Fibroblast of skin of scalp (primary cell): ENCODE data around the gene SRSF2. TPM values are rescaled to one million over a fixed set of nuclear protein-coding genes. Genes with fewer than 3 reads are reported as not detected.
"Not testable (repeated sequence)": the region's sequence is repeated elsewhere in the genome, so short reads cannot be mapped to it uniquely, and the experiment has no call there.

Source experiments
- DNase-seq: peaks from one replicate; pipeline ENCODE4 v3.0.0-alpha.2; 2013
- polyA plus RNA-seq, 2 experiments: library from polyadenylated mRNA; unstranded; fragments of 120-200 nt; gene quantifications; one replicate each; pipeline ENCODE4 v1.2.1, GENCODE V29; 2013; ENCODE audit not compliant: insufficient read length in 2 of 2

Gene SRSF2
- 214 TPM for polyA plus RNA-seq (2013, experiment 1 of 2; ENCODE audit: insufficient read length)
- polyA plus RNA-seq (2013, experiment 2 of 2; ENCODE audit: insufficient read length), result 222 TPM

DNA sequence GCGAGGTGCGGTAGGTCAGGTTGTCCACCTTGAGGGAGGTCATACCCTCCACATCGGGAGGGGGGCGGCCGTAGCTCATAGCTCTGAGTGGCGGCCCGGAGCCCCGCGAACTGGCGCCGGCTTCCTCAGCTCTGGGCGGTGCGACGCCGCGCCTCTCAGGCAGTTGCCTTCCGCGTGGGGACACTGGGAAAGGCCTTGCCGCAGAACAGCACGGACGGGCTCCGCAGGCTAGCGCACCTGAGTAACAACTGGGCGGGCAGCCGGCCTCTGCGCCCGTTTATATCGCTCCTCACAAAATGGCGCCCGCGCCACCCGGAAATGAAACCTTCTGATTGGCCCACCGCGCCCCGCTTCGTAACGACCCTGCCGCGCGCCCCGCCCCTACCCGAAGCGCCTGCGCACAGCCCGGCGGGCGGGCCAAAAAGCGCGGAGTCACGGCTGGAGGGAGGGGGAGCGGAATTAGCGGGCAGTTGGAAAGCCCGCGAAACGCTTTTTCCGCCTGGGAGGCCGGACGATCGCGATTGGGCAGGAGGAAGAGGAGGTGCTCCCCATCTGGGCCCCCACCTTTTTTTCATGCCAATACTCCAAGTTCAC lies at the start of gene SRSF2:
TSS of gene SRSF2 (minus strand) at position 250 of the 594 bp plus-strand sequence. CDS start at position 79, 171 bp downstream.
- peak; percentile 99 for DNase-seq

- no peak for DNase-seq
These were observed 47.8 kb upstream of the SRSF2 start for GRCh38 chr17:76784926-76785325.

GRCh38 chr17:76783146-76783545 lies 46.0 kb upstream of the SRSF2 start:
- DNase-seq, result no peak

DNA sequence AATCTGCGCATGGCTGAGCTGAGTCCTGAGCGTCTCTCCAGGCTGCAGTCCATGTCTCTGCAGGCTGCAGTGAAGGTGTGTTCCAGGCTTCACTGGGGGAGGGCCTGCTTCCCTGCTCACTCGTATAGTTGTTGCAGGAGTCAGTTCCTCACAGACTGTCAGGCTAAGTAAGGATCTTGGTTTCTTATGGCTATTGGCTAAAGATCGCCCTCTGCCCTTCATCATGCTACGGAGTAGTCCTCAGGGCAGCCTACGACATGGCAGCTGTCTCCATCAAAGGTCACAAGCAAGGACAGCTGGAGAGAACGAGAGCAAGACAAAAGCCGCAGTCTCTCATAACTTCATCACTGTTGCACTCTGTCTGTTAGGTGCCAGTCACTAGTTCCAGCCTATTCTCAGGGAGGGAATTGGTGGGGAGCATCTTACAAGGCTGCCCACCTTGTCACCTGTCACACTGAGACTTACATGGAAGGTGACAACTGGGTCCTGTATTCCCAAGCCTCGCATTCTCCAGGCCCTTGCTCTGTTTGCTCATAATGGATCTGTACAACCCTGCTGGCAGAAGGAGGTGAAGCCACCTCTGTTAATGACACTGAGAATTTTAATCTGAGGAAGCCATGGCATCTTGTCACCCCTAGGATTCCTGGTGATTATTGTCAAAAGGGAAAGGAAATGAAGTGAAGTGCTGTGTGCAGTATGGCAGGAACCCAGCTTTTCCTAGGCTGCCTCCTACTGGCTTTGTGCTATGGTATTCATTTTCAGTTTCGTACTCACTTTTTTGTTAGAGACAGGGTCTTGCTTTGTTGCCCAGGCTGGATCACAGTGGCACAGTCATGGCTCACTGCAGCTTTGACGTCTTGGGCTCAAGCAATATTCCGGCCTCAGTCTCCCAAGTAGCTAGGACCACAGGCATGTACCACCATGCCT lies 44.2 kb upstream of the SRSF2 start:
- no peak for DNase-seq

DNA sequence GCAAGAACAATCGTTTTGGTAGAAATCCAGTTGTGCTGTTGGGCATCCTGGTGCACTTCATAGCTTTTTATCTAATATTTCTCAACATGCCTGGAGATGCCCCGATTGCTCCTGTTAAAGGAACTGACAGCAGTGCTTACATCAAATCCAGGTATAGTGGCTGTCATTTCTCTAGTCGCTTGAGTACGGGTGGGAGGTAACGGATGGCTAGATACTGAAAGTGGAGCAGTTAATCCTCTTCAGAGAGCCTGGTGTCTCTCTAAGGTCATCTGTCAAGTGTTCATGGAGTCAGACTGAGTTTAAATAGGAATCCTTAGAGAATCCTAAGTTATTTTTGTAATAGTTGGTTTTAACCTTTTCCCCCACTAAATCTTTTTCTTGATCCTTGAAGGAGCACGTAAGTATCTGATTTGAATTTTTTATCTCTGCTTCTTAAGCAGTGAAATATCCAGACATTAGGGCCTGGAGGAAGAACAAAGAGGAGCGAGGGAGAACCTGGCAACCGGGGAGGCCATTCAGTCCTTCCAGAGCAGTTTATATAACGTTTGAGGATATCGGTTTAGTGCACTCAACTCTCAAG lies 38.0 kb upstream of the SRSF2 start:
- DNase-seq, result no peak

- DNase-seq, result peak; percentile 91
These were observed 35.9 kb upstream of the SRSF2 start for GRCh38 chr17:76772842-76773525.

- no peak for DNase-seq
These were observed 21.4 kb upstream of the SRSF2 start for GRCh38 chr17:76758570-76758969.

- DNase-seq, result no peak
These were observed 20.1 kb upstream of the SRSF2 start for GRCh38 chr17:76757256-76757655.

DNA sequence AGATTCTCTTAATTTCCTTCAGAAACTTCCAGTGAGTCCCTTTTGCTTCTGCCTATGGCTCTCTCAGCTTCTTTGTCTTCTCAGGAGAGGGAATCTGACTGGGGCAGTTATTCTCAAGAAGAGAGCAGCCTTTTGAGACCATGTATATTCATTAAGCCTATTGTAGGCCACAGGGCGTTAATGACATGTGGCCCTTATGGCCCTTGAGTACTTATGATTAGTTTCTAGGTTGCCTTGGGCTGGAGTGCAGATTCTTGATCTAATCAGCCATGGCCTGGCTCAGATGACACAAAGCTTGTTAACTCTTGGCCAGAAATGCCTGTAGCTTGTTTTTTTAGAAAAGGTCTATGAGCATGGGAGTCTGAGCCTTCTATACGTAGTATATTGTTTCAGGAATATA lies 18.2 kb upstream of the SRSF2 start:
- DNase-seq, result no peak

- no peak for DNase-seq
These were observed 16.2 kb upstream of the SRSF2 start for GRCh38 chr17:76753061-76753961.

- no peak for DNase-seq
These were observed 14.9 kb upstream of the SRSF2 start for GRCh38 chr17:76752006-76752405.

DNA sequence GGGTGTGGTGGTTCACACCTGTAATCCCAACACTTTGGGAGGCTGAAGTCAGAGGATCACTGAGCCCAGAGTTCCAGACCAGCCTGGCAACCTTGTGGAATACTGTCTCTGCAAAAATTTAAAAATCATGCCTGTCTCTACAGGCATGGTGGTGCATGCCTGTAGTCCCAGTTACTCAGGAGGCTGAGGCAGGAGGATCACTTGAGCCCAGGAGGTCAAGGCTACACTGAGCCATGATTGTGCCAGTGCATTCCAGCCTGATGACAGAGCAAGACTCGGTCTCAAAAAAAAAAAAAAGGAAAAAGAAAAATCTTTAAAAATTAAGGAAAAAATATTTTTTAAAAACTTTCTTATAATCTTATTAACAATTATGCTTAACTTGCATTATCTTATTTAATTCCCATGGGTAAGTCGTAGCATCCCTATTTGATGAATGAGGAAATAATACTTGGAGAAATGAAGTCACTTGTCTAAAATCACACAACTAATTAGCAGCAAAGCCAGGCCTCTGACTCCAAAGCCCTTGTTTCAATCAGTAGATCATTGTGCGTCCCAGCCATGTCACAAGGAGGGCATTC lies 14.4 kb upstream of the SRSF2 start:
- no peak for DNase-seq

DNA sequence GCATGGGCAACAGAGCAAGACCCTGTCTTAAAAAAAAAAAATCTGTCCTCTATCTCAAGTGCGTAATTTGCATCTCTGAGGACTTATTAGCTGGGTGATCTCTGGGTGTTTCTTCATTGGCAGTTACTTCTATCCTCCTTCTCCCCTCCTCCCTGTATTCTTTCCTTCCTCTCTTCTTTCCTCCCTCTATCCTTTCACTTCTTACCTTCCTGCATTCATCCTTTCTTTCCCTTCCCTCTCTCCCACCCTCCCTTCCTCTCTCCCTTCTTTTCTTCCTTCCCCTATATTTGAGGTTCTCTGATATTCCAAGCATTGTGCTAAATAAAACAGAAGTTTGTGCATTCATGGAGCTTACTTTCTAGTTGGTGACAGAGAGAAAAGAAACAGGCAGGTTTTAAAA lies 11.5 kb upstream of the SRSF2 start:
- DNase-seq, result no peak

DNA sequence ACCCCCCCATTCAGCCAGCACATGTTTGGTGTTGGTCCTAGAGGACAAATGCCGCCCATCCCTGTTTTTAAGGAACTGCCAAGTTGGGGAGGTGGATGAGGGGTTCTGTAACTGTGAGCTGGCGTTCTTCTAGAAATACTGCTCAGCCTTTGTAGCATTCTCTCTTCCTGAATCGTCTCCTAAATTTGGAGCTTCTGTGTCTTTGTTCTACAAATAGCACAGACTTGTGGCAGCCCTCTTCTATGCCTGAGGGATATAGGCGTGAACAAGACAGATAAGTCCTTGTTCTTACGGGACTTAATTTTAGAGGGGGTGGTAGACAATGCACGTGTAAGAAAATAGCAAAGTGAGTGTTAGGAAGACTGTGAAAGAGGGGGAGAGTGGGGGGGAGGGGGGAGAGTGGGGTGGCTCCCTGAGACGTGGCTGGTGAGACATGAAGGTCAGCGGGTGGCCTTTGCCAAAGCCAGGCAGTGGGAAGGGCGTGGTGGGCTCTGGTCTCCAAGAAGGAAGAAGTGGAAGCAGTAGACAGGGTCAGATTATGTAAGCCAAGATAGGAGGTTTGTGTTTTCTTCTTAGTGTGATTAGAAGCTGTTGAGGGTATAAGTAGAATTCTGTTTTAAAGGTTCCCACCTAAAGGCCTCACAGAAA lies 10.7 kb upstream of the SRSF2 start:
- no peak for DNase-seq

DNA sequence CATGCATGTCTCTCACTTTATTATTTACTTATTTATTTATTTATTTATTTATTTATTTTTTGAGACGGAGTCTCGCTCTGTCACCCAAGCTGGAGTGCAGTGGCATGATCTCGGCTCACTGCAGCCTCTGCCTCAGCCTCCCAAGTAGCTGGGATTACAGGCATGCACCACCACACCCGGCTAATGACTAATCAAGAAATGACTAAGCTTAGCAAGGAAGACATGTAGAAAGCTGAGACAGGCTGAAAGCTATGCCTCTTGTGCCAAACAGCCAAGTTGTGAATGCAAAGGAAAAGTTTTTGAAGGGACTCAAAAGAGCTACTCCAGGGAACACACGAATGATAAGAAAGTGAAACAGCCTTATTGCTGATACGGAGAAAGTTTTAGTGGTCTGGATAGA lies 8.7 kb upstream of the SRSF2 start:
- DNase-seq, result not testable (repeated sequence)

DNA sequence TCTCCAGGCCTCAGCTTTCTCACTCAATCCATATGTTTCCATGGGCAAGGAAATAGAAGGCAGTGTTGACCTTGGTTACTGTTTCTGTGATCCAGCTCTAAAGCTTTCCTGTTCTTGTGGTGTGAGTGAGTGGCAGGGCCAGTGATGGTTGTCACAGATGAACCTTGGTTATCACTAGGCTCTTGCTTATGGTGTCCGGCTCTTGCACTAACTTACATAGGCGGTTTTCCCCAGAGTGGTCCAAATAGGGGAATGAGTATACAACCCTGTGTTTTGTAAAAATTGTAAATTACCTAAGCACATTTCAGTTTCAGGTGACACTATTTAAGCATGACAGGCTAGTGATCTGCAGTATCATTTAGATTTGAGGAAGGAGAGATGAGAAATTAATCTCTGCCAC lies 7.6 kb upstream of the SRSF2 start:
- no peak for DNase-seq

GRCh38 chr17:76742958-76743357 lies 5.8 kb upstream of the SRSF2 start:
- no peak for DNase-seq

DNA sequence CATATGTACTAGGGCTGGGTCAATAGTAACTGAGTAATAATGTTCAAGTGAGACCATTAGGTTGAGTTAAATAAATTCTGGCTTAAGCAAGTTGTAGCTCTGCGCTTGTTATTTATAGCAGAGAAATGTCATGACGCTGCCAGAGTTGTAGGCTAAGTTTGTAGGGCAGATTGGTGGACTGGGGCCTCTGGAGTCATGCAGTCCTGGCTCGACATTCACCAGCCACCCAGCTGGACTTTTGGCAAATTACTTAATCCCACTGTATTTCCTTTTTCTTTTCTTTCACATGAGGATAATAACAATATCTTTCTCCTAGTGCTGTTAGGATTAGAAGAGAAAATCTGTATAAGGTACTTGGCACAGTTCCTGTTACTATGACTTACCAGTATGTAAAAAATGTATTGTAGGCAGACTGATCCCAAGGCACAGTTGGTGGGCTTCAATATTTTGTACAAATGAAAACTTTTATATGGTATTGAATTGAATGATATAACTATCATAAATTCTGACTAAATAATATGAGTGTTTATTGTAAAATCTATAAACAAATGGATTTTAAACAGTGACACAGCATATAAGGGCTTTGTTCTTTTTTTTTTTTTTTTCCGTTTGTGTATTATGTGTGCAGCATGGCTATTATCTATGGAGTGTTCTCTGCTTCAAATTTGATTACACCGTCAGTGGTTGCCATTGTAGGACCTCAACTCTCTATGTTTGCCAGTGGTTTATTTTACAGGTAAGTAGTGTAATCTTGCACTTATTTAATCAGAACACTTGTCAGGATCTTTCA lies 3.4 kb upstream of the SRSF2 start:
- DNase-seq, result peak; percentile 27

DNA sequence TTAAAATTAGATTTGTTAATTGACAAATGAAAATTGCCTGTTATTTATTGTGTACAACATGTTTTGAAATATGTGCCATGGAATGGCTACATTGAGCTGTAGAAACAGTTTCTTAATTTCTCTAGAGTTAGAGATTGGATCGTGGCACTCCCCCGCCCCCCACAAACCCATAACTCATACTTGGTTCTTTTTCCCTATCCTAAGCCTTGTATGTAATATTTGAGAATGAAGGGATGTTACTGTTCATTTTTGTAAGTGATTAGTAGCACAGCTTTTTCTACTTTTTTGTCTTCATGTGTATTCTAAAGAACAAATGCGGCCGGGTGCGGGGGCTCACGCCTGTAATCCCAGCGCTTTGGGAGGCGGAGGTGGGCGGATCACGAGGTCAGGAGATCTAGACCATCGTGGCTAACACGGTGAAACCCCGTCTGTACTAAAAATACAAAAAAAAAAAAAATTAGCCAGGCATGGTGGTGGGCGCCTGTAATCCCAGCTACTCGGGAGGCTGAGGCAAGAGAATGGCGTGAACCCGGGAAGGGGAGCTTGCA lies 2.5 kb upstream of the SRSF2 start:
- not testable (repeated sequence) for DNase-seq

GRCh38 chr17:76738468-76738850 lies 1.3 kb upstream of the SRSF2 start:
- no peak for DNase-seq
